ENCODE data around the gene AMPD1.

- no peak for TF ChIP-seq POLR2A (IDR thresholded peaks at IDR 0.05)
- TF ChIP-seq CTCF (IDR thresholded peaks at IDR 0.05), result no peak
Observed at GRCh38 chr1:114718661-114719423, 23.5 kb upstream of the AMPD1 start.
